Measurements from ENCODE around the gene PTPN20. TPM values are rescaled to one million over a fixed set of nuclear protein-coding genes. Genes with fewer than 3 reads are reported as not detected.

Gene PTPN20
- total RNA-seq, 1 donor from 2014 or later = not detected

GRCh38 chr10:47019155-47020145 is 108.2 kb downstream of the PTPN20 start:
- TF ChIP-seq, protein P1, sequence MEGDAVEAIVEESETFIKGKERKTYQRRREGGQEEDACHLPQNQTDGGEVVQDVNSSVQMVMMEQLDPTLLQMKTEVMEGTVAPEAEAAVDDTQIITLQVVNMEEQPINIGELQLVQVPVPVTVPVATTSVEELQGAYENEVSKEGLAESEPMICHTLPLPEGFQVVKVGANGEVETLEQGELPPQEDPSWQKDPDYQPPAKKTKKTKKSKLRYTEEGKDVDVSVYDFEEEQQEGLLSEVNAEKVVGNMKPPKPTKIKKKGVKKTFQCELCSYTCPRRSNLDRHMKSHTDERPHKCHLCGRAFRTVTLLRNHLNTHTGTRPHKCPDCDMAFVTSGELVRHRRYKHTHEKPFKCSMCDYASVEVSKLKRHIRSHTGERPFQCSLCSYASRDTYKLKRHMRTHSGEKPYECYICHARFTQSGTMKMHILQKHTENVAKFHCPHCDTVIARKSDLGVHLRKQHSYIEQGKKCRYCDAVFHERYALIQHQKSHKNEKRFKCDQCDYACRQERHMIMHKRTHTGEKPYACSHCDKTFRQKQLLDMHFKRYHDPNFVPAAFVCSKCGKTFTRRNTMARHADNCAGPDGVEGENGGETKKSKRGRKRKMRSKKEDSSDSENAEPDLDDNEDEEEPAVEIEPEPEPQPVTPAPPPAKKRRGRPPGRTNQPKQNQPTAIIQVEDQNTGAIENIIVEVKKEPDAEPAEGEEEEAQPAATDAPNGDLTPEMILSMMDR (IDR thresholded peaks at IDR 0.05) = no peak
- DNase-seq (ENCODE audit: extremely low spot score, unreplicated experiment) = peak; percentile 65
- no peak overlapping the region for H3K27ac Mint-ChIP-seq (ENCODE audit: unreplicated experiment)
- no peaks in the 10 kb centered on the region for H3K9me3 Mint-ChIP-seq (ENCODE audit: unreplicated experiment)
- H3K27me3 Mint-ChIP-seq (ENCODE audit: unreplicated experiment) = no peaks in the 10 kb centered on the region
- no peaks in the 10 kb centered on the region for H3K4me1 Mint-ChIP-seq (ENCODE audit: unreplicated experiment)
- H3K36me3 Mint-ChIP-seq (ENCODE audit: unreplicated experiment) = no peaks in the 10 kb centered on the region
- no peak overlapping the region for H3K4me3 Mint-ChIP-seq (ENCODE audit: unreplicated experiment)

- TF ChIP-seq, protein P1 (IDR thresholded peaks at IDR 0.05) = no peak
- peak; percentile 80 for DNase-seq (ENCODE audit: extremely low spot score, unreplicated experiment)
- Mint-ChIP-seq H3K9me3 (ENCODE audit: unreplicated experiment) (no peaks in the 10 kb centered on the region), H3K4me3 (ENCODE audit: unreplicated experiment) (no peak overlapping the region), H3K36me3 (ENCODE audit: unreplicated experiment) (no peaks in the 10 kb centered on the region), H3K27me3 (ENCODE audit: unreplicated experiment) (no peaks in the 10 kb centered on the region), H3K27ac (ENCODE audit: unreplicated experiment) (no peak overlapping the region), H3K4me1 (ENCODE audit: unreplicated experiment) (no peaks in the 10 kb centered on the region)
Measured at GRCh38 chr10:47020471-47020870, 109.2 kb downstream of the PTPN20 start.

DNA sequence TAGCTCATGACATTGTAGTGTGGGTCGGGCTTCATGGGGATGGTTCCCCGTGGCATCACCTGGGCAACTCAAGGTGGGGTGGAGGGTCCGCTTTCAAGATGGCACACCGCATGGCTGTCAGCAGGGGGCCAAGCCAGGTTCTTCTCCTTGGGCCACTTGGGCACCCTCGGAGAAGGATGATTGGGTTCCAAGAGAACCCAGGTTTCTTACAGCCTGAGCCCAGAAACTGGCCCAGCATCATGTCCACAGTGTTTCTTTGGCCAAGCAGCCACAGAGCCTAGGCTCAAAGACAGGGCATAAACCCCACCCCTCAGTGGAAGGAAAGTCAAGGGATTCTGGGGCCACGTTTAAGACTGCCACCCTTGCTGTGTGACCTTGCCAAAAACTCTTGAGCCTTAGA is 110.6 kb downstream of the PTPN20 start:
- H3K9me3 Mint-ChIP-seq (ENCODE audit: unreplicated experiment) = no peaks in the 10 kb centered on the region

GRCh38 chr10:47022311-47023131 is 111.3 kb downstream of the PTPN20 start:
- H3K9me3 Mint-ChIP-seq (ENCODE audit: unreplicated experiment) = no peaks in the 10 kb centered on the region
- no peak overlapping the region for H3K27ac Mint-ChIP-seq (ENCODE audit: unreplicated experiment)
- TF ChIP-seq, protein P1 (IDR thresholded peaks at IDR 0.05) = no peak
- H3K36me3 Mint-ChIP-seq (ENCODE audit: unreplicated experiment) = no peaks in the 10 kb centered on the region
- H3K4me3 Mint-ChIP-seq (ENCODE audit: unreplicated experiment) = no peak overlapping the region
- no peaks in the 10 kb centered on the region for H3K4me1 Mint-ChIP-seq (ENCODE audit: unreplicated experiment)
- DNase-seq (ENCODE audit: extremely low spot score, unreplicated experiment) = peak; percentile 80
- H3K27me3 Mint-ChIP-seq (ENCODE audit: unreplicated experiment) = no peaks in the 10 kb centered on the region

More for the DNA sequence above, 110.6 kb downstream of the PTPN20 start:
- TF ChIP-seq, protein P1 (IDR thresholded peaks at IDR 0.05) = no peak
- H3K36me3 Mint-ChIP-seq (ENCODE audit: unreplicated experiment) = no peaks in the 10 kb centered on the region
- H3K4me1 Mint-ChIP-seq (ENCODE audit: unreplicated experiment) = no peaks in the 10 kb centered on the region
- peak; percentile 69 for DNase-seq (ENCODE audit: extremely low spot score, unreplicated experiment)
- no peak overlapping the region for H3K4me3 Mint-ChIP-seq (ENCODE audit: unreplicated experiment)
- no peak overlapping the region for H3K27ac Mint-ChIP-seq (ENCODE audit: unreplicated experiment)
- no peaks in the 10 kb centered on the region for H3K27me3 Mint-ChIP-seq (ENCODE audit: unreplicated experiment)

Measured in osteocyte (in vitro differentiated cells).